EH (cell line): ENCODE measurements around the gene CRACR2B.
A peak's percentile ranks its signal among the peaks of the same experiment; 100 is the strongest.

Experiments
- DNase-seq: peaks from one replicate; pipeline ENCODE4 v3.0.0-alpha.2; 2015; ENCODE audit warnings: low read depth

Gene CRACR2B

DNA sequence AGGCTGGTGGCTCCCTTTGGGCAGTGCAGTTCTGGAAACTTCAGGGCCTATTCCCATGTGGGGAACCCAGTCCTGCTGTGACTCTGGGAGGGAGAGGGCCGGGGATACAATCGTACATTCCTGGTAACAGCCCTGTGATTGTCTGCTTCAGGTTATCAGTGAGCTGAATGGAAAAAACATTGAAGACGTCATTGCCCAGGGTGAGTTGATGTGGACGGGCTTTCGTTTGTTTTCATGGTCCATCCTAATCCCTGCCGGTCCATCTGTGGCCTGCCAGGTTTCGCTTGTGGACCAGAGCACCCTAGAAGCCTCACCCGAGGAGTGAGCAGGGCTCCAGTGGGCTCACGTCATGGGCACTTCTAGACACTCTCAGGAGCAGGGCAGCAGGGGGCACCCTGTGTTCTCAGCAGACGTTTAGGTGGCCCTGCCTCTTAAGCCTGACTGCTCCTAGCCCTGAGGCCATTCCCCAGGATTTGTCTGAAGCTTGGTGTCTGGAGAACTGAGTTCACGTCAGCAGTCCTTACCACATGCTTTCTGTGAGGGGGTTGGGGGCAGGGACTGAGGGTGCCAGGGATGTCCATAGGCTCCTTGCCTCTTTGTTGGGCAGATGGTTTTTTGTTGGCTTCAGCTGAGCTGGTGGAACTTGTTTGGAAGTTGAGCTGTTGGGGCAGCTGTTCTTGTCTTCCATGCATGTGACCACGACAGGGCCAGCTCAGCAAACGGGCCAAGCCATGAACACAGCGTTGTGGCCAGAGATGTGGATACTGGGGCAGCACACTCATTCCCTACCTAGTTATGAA, 16.1 kb upstream of the CRACR2B start:
- peak; percentile 42 for DNase-seq

DNA sequence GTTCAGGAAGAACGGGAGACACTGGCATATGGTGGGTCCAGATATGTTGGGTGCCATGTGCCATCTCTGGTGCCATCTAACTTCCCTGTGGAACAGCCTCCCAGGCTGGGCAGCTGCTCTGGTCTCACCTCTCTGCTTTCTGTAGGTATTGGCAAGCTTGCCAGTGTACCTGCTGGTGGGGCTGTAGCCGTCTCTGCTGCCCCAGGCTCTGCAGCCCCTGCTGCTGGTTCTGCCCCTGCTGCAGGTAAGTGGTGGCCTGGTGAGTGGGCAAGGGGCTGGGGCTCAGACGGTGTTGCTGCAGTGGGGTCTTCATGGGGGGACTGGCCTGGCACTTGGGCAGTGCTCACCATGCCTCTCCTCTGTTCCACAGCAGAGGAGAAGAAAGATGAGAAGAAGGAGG, 15.3 kb upstream of the CRACR2B start:
- DNase-seq = no peak

DNA sequence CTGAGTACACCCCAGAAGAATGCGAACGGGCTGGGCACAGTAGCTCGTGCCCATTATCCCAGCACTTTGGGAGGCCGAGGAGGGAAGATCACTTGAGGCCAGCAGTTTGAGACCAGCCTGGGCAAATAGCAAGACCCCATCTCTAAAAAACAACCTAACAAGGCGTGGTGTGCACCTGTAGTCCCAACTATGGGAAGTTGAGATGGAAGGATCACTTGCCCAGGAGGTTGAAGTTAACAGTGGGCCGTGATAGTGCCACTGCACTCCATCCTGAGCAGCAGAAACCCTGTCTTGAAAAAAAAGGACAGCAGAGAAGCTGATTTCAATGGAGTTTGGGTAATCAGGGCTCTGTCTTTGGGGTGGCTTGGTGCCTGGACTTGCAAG, 14.7 kb upstream of the CRACR2B start:
- DNase-seq = no peak

DNA sequence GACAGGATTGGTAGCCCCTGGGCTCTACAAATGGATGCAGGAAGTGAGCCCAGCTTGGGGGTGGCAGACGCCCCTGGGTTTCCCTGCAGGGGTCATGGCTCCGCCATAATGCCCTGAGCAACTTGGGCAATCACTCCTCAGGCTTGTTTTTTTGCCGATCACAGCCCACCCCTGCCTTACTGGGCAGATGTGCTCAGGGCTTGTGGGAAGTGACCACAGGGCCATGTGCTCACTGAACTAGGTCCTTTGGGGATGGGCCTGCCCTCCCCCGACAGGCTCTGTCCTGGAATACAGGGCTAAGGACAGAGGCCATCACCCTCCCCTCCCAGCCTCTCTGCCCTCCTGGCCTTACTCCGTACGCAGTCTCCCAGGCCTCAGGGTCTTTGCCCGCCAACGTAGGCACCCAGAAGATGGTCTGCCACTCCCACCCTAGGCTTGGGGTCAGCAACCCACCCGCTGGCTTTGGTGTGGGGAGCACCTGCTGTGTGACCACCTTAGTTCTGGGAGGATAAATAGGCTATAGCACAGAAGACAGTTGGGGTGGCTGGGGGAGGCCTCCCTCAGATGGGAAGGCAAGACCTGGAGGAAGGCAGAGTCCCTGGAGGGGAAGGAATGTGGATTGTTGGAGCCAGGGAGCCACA, 14.1 kb upstream of the CRACR2B start:
- DNase-seq = no peak

DNA sequence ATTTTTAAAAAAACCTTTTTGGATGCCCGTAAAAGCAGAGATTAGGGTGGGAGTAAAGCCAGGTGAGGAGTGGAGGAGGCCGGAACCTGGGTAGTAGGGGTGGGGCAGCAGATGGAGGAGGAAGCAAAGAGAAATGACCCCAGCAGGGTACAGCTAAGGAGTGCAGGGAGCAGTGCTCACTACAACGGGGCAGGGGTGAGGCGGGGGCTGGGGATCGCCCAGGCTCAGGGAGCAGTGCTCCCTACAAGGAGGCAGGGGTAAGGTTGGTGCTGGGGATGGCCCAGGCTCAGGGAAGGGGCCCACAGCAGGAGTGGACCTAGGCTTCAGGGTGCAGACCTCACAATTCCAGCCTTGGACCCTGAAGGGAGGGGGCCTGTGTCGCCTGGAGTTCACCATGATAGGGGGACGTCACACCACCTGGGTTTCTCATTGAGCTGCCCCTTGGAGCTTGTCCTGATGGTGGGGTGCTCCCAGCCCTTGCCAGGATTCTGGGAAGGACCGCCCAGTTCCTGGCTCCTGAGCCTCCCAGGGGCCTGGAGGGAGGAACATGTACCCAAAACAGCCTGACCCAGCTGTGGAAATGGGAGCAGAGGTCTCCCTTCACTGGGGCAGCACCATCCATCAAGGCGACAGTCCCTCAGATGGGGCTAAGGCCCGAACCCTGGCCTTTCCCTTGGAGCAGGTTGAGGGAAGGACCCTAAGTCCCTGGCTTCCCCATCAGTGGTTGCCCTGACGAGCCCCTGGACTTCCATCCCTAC, 11.9 kb upstream of the CRACR2B start:
- no peak for DNase-seq

DNA sequence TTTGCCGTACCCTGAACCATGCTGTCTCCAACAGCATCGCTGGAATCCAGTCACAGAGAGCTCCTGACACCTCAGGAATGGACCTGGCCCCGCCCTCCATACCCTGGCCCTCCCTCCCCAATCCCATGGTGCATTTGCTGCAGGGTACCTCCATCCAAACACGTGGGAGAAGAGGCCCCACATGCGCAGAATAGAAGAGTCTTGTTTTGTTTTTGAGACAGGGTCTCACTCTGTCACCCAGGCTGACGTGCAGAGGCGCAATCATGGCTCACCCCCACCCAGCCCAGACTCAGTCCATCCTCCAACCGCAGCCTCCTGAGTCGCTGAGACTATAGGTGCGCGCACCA, 11.3 kb upstream of the CRACR2B start:
- no peak for DNase-seq

DNA sequence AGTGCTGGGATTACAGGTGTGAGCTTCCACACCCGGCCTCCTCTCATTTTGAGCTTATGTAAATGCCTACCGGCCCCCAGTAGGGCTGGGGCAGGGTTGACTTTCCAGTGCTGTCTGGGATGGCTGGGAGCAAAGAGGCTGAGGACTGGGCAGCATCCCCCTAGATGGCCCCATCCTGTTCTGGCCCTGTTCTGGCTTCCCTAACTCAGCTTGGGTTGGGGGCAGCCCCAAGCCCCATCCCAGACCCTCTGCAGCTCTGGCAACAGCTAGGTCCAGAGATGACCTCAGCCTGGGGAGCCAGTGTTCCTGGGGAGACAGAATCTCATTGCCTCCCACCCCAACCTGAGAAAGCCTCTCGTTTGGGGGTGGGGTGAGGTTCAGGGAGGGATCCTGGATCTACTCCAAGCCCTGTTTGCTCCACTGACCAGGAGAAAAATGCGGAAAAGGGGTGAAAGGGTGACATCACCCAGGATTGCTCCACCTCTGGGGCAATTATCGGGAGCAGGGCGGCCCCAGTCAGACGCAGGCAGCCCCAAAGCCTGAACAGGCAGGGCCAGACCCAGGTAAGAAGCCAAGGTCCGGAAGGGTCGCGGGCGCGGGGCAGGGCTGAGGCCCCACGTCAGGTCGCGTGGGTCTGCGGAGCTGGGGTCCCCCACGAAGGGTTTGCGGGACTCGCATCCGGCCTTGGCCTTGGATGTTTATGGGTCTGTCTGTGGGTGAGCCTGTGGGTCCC, 9.2 kb upstream of the CRACR2B start, which contains the start of gene PNPLA2:
Gene PNPLA2 (plus strand): TSS at position 519 of the 733 bp plus-strand sequence. CDS start 805 bp downstream, outside the sequence.
- DNase-seq = peak; percentile 81

DNA sequence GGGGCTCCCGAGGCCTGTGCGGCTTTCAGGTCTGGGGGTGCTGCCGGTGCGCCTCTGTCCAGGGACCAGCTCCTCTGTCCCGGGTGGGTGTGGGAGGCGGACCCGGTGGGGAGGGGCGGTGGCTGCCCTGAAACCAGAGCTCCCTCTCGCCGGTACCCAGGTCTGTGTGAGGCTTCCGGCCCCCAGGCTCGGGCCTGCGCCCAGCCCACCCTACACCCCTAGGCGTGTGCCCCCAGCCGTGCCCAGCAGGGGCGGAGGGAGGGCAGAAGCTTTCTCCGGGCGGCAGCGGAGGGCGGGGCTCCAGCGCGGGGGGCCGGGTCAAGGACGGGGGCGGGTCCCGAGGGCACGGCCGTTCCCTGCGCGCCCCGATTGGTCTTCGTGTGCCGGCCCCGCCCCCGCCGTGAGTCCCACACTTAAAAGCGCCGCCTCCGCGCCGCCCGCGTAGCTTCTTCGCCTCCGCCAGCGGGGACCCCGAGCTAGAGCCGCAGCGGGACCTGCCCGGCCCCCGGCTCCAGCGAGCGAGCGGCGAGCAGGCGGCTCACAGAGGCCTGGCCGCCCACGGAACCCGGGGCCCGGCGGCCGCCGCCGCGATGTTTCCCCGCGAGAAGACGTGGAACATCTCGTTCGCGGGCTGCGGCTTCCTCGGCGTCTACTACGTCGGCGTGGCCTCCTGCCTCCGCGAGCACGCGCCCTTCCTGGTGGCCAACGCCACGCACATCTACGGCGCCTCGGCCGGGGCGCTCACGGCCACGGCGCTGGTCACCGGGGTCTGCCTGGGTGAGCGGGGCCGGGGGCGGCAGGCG, 8.4 kb upstream of the CRACR2B start:
- DNase-seq = peak; percentile 89

DNA sequence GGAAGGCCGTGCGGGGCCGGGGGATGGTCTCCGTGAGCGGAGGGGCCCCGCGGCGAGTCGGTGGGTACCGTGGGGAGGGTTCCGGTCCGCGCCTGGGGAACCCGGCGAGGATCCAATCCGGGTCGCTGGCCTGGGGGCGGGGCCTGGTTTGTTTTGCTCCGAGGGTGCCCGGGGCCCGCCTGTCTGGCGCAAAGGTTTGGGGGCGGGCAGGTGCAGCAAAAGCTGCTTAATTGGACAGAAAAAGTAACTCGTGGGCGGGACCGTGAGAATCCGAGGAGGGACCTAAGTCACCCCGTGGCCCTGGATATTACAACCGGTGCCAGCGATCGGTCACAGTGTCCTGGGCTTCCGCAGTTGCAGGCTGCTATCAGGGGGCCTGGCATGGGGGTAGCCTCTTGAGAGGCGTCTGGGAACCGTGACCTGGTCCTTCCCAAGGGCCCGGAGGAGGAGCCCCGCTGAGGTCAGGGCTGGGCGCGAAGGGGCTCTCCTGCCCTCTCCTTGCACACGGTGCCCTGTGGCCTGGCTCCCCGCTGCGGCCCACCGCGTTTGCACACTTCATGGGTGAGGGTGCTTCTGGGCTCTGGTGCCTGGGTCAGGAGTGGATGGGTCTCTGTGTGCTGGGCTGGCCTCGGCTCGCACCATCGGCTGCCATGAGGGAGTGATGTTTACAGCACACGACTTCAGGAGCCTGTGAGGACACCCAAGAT, 7.6 kb upstream of the CRACR2B start:
- DNase-seq = peak; percentile 83

DNA sequence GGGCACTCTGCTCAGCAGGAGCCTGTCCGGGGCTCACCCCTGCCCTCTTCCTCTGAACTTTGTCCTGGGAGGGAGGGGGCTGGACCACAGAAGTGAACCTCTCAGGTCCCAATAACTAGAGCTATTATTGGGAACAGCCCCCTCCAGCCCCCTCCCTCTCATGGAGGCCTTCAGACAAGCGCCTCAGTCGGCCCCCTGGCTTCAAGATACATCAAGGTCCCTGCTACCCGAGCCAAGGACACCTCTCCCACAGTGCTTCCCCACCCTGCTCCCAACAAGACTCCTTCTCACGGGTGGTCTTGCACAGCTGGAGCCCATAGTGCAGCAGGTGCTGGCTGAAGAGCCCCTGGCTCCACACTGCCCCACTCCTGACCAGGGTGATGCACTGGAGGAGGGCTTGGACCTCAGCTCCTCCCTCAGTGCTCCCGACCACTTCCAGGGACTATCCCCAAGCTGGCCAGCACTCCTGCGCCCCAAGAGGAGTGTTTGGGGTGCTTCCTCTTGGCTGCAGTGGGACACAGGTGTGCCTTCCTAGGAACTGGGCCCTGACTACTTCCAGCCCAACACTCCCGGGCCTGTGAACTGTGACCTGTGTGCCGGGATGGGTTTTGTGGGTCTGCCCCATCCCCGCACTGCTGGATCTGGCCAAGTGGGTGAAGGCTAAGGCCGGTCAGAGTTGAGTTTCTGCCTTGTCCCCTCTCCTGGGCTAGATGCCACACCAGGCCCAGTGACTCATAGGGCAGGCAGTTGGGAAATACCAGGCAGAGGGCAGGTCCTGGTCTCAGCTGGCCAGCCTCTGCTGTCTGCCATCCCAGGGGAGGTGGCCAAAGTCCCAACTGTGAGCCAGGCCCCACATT, 6.8 kb upstream of the CRACR2B start:
- peak; percentile 83 for DNase-seq

DNA sequence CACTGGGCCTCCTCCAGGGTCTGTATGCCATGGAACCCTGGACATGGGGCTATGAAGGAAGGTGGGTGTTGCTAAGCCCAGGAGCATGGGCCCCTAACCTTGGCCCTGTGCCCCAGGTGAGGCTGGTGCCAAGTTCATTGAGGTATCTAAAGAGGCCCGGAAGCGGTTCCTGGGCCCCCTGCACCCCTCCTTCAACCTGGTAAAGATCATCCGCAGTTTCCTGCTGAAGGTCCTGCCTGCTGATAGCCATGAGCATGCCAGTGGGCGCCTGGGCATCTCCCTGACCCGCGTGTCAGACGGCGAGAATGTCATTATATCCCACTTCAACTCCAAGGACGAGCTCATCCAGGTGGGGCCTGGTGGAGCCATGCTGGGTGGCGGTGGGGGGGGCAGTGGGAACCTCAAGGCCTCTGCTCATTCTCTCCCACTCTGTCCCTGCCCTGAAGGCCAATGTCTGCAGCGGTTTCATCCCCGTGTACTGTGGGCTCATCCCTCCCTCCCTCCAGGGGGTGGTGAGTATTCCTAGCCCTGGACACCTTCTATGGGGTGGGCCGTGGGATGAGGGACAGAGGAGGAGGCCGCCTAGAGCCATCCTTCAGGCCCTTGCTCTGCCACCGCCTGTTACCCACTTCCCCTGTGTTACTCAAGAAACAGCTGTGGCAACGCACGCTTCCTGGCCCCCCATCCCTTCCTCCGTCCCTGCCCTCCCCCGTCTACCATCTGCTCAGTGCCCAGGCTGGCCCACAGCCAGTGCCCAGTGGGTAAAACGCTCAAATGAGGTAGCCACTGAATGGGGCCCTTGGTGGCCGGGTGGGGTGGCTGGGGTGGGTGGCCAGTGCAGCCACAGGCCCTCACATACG, 6.0 kb upstream of the CRACR2B start:
- no peak for DNase-seq

DNA sequence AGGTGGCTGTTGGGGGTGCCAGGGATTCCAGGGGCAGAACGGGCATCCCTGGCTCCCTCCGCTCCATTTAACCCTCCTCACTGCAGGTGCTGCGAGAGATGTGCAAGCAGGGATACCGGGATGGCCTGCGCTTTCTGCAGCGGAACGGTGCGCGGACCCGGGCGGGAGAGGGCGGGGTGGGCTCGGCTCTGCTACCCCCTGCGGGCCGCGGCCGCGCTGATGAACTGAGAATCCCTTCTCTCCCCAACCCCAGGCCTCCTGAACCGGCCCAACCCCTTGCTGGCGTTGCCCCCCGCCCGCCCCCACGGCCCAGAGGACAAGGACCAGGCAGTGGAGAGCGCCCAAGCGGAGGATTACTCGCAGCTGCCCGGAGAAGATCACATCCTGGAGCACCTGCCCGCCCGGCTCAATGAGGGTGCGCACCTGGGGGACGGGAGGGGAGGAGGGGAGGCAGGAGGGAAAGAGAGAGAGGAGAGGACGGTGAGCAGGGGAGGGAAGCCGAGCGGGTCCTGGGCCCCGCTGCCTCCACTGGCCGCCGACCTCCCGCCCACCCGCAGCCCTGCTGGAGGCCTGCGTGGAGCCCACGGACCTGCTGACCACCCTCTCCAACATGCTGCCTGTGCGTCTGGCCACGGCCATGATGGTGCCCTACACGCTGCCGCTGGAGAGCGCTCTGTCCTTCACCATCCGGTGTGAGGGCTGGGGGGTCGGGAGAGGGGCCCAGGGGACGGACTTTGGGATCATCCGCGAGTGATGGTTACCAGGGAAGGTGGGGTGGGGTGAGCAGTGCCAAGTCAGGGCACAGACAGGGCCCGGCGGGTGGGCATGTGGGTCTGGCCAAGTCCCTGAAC, 4.1 kb upstream of the CRACR2B start:
- DNase-seq = no peak

DNA sequence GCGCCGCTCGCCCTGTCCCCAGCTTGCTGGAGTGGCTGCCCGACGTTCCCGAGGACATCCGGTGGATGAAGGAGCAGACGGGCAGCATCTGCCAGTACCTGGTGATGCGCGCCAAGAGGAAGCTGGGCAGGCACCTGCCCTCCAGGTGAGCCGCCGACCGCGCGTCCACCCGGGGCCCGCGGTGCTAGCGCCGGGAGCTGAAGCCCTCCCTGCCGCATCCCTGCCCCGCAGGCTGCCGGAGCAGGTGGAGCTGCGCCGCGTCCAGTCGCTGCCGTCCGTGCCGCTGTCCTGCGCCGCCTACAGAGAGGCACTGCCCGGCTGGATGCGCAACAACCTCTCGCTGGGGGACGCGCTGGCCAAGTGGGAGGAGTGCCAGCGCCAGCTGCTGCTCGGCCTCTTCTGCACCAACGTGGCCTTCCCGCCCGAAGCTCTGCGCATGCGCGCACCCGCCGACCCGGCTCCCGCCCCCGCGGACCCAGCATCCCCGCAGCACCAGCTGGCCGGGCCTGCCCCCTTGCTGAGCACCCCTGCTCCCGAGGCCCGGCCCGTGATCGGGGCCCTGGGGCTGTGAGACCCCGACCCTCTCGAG, 3.3 kb upstream of the CRACR2B start:
- DNase-seq = no peak

DNA sequence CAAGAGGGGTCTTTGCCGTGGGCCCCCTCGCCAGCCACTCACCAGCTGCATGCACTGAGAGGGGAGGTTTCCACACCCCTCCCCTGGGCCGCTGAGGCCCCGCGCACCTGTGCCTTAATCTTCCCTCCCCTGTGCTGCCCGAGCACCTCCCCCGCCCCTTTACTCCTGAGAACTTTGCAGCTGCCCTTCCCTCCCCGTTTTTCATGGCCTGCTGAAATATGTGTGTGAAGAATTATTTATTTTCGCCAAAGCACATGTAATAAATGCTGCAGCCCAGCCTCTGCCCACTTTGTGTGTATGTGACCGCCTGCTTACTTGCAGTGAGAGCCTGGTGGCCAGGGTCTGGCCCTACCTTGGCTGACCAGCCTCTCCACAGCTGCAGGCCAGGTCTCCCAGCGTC, 2.8 kb upstream of the CRACR2B start:
- DNase-seq = no peak

DNA sequence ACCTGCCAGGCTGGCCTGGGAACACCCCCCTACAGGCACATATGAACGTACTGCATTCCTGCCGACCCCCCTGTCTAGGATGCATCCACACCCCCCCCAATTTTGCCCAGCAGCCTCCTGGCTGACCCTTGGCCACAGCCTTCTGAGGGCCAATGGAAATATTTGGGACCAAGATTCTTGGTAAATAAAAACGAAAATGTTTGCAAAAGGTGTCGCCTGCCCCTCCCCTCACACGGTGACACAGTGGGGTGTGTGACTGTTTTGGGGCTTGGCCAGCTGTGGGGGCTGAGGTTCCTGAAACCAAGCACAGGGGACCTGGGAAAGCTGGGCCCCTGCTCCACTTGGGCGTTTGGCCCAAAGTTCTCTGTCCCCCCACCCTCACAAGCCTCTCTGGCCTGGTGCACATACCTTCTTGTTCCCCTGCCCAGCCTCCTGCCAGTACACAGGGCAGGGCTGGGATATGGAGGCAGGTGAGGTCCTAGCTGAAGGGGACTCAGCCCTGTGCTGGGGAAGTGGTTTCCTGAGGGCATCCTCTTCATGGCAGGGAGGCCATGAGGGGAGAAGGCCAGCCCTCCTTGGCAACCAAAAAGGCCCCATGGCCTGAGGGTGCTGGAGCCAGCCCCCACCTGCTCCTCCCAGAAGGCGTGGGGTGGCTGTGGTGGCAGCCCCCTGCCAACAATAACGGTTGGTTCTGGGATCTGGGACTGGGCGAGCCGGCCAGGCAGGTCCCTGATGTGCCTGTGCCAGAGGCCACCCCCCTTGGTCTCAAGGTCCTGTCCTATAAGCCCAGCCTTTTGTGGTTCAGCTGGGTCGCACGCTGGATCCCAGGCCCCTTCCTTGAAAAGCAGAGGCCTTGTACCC, 2.1 kb upstream of the CRACR2B start:
- no peak for DNase-seq

DNA sequence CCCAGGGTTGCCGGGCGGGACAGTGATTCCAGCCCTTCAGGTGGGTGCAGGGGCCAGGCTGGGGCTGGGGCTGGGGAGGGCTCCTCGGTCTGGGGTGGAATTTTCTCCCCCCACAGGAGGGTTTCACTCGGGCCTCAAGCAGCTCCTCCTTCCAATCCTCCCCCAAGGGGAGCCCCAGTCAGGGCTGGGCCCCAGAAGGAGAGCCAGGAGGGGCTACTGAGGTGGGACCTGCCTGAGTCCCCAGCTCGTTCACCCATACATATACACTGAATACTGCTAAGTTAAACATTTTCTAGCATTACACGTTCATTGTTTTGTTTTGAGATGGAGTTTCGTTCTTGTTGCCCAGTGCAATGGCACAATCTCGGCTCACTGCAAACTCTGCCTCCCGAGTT, 1.5 kb upstream of the CRACR2B start:
- no peak for DNase-seq

DNA sequence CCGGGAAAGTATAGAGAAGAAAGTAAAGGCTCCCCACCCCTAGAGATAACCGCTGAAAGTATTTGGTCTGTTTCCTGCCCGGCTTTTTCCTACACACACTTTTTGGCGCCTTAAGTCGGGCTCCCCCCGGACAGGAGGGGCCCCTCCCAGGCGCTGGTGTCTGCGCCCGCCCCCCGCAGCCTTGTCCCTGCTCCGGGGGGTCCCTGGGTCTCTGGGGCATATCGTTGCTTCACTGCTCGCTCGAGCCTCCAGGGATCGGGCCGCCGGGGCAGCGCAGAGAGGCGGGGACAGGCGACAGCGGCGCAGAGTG, 928 bp upstream of the CRACR2B start:
- DNase-seq = no peak
